Epithelial cell of proximal tubule (primary cell): ENCODE measurements around the gene C12orf57. TPM values are rescaled to one million over a fixed set of nuclear protein-coding genes. Genes with fewer than 3 reads are reported as not detected.

Experiments used
- DNase-seq: peaks from one replicate; pipeline ENCODE4 v3.0.0-alpha.2; 2011; ENCODE audit warnings: low read depth
- H3K4me3 ChIP-seq: 2 replicates; pipeline ENCODE4 v1.5.1; 2011; ENCODE audit warnings: low read depth, mild to moderate bottlenecking, low read length
- total RNA-seq: library from RNA; depleted of rRNA; stranded (reverse); fragments of >200 nt; gene quantifications from 2 replicates; pipeline ENCODE4 v1.2.3, GENCODE V29; 2015
- TF ChIP-seq, protein P1 (sequence below): conservative IDR thresholded peaks from 2 replicates; pipeline ENCODE4 v1.5.1; 2012; ENCODE audit warnings: low read depth, mild to moderate bottlenecking, low read length

The C12orf57 gene
- total RNA-seq, 1 donor from 2014 or later = 174 TPM

DNA sequence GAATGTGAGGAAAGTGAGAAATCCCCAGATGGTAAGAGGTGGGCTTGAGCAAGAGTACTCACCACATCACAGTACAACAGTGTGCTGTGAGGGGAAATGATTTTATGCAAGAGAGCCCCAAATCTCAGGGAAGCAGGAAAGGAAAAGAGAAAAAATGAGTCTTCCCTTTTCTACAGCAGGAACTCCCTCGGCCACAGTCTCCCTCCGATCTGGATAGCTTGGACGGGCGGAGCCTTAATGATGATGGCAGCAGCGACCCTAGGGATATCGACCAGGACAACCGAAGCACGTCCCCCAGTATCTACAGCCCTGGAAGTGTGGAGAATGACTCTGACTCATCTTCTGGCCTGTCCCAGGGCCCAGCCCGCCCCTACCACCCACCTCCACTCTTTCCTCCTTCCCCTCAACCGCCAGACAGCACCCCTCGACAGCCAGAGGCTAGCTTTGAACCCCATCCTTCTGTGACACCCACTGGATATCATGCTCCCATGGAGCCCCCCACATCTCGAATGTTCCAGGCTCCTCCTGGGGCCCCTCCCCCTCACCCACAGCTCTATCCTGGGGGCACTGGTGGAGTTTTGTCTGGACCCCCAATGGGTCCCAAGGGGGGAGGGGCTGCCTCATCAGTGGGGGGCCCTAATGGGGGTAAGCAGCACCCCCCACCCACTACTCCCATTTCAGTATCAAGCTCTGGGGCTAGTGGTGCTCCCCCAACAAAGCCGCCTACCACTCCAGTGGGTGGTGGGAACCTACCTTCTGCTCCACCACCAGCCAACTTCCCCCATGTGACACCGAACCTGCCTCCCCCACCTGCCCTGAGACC is 8.2 kb upstream of the C12orf57 start:
- H3K4me3 ChIP-seq = no peak overlapping the region
- TF ChIP-seq, protein P1, sequence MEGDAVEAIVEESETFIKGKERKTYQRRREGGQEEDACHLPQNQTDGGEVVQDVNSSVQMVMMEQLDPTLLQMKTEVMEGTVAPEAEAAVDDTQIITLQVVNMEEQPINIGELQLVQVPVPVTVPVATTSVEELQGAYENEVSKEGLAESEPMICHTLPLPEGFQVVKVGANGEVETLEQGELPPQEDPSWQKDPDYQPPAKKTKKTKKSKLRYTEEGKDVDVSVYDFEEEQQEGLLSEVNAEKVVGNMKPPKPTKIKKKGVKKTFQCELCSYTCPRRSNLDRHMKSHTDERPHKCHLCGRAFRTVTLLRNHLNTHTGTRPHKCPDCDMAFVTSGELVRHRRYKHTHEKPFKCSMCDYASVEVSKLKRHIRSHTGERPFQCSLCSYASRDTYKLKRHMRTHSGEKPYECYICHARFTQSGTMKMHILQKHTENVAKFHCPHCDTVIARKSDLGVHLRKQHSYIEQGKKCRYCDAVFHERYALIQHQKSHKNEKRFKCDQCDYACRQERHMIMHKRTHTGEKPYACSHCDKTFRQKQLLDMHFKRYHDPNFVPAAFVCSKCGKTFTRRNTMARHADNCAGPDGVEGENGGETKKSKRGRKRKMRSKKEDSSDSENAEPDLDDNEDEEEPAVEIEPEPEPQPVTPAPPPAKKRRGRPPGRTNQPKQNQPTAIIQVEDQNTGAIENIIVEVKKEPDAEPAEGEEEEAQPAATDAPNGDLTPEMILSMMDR = no peak
- DNase-seq = no peak

DNA sequence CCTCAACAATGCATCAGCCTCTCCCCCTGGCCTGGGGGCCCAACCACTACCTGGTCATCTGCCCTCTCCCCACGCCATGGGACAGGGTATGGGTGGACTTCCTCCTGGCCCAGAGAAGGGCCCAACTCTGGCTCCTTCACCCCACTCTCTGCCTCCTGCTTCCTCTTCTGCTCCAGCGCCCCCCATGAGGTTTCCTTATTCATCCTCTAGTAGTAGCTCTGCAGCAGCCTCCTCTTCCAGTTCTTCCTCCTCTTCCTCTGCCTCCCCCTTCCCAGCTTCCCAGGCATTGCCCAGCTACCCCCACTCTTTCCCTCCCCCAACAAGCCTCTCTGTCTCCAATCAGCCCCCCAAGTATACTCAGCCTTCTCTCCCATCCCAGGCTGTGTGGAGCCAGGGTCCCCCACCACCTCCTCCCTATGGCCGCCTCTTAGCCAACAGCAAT is 7.6 kb upstream of the C12orf57 start:
- no peak for DNase-seq
- H3K4me3 ChIP-seq = no peak overlapping the region

DNA sequence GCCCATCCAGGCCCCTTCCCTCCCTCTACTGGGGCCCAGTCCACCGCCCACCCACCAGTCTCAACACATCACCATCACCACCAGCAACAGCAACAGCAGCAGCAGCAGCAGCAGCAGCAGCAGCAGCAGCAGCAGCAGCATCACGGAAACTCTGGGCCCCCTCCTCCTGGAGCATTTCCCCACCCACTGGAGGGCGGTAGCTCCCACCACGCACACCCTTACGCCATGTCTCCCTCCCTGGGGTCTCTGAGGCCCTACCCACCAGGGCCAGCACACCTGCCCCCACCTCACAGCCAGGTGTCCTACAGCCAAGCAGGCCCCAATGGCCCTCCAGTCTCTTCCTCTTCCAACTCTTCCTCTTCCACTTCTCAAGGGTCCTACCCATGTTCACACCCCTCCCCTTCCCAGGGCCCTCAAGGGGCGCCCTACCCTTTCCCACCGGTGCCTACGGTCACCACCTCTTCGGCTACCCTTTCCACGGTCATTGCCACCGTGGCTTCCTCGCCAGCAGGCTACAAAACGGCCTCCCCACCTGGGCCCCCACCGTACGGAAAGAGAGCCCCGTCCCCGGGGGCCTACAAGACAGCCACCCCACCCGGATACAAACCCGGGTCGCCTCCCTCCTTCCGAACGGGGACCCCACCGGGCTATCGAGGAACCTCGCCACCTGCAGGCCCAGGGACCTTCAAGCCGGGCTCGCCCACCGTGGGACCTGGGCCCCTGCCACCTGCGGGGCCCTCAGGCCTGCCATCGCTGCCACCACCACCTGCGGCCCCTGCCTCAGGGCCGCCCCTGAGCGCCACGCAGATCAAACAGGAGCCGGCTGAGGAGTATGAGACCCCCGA is 7.0 kb upstream of the C12orf57 start:
- H3K4me3 ChIP-seq = peak overlapping the region; percentile 68
- DNase-seq = no peak
- TF ChIP-seq, protein P1 = no peak

More for the DNA sequence above, 7.6 kb upstream of the C12orf57 start:
- TF ChIP-seq, protein P1 = no peak

DNA sequence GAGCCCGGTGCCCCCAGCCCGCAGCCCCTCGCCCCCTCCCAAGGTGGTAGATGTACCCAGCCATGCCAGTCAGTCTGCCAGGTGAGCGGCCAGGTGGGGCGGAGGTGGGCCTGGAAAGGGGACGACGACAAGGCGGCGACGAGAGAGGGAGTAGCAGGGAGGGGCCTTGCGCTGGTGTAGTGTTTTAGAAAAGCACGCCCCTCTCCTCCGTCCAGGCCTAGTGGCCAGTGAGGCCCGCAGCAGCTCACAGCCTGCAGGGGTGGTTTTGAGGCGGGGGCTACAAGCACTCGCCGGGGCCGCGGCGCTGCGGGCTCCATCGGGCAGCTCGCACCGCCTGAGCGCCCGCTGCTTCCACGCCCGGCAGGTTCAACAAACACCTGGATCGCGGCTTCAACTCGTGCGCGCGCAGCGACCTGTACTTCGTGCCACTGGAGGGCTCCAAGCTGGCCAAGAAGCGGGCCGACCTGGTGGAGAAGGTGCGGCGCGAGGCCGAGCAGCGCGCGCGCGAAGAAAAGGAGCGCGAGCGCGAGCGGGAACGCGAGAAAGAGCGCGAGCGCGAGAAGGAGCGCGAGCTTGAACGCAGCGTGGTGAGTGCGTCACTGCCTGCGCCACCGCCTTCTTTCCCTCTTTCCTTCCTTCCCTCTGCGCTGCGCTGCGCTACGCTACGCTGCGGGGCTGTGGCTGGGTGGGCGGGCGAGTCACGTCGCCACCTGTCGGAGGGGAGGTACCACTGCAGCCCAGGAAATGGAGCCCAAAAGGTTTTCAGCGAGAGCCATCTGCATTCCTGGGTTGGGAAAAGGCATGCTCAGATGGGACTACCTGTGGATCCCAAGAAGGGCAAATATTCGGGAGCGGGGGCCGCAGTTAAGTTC is 6.1 kb upstream of the C12orf57 start:
- no peak for DNase-seq

DNA sequence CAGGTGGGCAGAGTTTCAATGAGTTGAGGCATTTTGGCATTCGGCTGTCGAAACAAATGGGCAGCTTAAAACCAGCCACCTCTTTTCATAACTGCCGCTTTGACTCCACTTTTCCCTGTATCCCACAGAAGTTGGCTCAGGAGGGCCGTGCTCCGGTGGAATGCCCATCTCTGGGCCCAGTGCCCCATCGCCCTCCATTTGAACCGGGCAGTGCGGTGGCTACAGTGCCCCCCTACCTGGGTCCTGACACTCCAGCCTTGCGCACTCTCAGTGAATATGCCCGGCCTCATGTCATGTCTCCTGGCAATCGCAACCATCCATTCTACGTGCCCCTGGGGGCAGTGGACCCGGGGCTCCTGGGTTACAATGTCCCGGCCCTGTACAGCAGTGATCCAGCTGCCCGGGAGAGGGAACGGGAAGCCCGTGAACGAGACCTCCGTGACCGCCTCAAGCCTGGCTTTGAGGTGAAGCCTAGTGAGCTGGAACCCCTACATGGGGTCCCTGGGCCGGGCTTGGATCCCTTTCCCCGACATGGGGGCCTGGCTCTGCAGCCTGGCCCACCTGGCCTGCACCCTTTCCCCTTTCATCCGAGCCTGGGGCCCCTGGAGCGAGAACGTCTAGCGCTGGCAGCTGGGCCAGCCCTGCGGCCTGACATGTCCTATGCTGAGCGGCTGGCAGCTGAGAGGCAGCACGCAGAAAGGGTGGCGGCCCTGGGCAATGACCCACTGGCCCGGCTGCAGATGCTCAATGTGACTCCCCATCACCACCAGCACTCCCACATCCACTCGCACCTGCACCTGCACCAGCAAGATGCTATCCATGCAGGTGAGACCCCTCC is 5.2 kb upstream of the C12orf57 start:
- DNase-seq = no peak
- TF ChIP-seq, protein P1 = no peak
- H3K4me3 ChIP-seq = peak overlapping the region; percentile 68

More for the DNA sequence above, 6.1 kb upstream of the C12orf57 start:
- TF ChIP-seq, protein P1 = peak; percentile 85
- peak overlapping the region; percentile 68 for H3K4me3 ChIP-seq

DNA sequence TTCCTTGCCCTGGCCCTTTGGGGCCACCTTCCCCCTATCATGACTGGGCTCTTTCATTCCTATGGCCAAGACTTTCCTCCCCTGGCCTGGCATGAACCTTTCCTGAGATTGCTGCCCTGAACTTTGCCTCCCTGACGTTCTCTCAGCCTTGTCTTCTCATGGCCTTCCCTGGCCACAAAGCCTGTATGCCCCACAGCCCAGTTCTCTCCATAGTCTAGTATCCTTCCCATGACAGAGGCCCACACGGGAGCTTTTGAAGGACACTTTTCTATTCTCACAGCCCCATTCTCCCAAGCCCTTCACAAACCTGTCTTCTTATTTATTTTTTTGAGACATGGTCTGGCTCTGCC is 4.7 kb upstream of the C12orf57 start:
- DNase-seq = no peak
- no peak overlapping the region for H3K4me3 ChIP-seq
- TF ChIP-seq, protein P1 = no peak
